HepG2 (cell line): ENCODE data around the gene MGLL.

Experiments used
- CREB1 ChIP-seq, 2 experiments: fragments of 450-650 bp in 1 of 2; IDR thresholded peaks; 2 replicates each; pipeline ENCODE4 v1.6.1; 2016 to 2017; ENCODE audit warnings: control low read depth in 1 of 2, mild to moderate bottlenecking in 1 of 2, missing compliant biosample characterization in 1 of 2, missing genetic modification characterization in 1 of 2
- POGZ ChIP-seq: sonication (generic); formaldehyde crosslinking; IDR thresholded peaks from 2 replicates; pipeline ENCODE4 v1.4.0; 2020; ENCODE audit warnings: mild to moderate bottlenecking, missing genetic modification reagents
- ZBTB7A ChIP-seq: sonication (generic); formaldehyde crosslinking; IDR thresholded peaks from 2 replicates; pipeline ENCODE4 v1.8.0; 2022; ENCODE audit warnings: mild to moderate bottlenecking, missing genetic modification reagents
- TF ChIP-seq, protein P1 (sequence below): sonication (generic); formaldehyde crosslinking; IDR thresholded peaks from 2 replicates; pipeline ENCODE4 v1.9.0; 2022; ENCODE audit warnings: low read depth, missing genetic modification reagents

DNA sequence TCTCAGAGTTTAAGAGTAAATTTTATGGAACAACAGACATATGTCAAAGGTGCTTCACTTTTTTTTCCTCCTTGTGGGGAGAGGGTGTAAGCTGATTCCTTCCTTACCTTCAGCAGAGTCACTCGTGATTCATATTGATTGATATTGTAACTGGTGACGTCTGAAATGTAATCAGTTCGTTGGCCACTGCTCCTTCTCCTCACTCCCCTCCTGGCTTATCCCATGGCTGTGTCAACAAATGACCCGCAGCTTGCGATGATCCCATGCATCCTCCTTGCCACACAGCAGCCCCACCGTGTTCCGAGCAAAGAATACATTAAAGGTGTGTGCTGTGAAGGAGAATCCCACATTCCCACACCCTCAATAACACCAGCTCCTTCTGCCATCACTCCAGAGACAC is 7.3 kb downstream of the MGLL start:
- no peak for TF ChIP-seq CREB1 (IDR thresholded peaks at IDR 0.05)
- TF ChIP-seq CREB1 (CRISPR knock-in tag; IDR thresholded peaks at IDR 0.05) = no peak
- TF ChIP-seq POGZ = no peak
- TF ChIP-seq ZBTB7A = no peak
- TF ChIP-seq, protein P1, sequence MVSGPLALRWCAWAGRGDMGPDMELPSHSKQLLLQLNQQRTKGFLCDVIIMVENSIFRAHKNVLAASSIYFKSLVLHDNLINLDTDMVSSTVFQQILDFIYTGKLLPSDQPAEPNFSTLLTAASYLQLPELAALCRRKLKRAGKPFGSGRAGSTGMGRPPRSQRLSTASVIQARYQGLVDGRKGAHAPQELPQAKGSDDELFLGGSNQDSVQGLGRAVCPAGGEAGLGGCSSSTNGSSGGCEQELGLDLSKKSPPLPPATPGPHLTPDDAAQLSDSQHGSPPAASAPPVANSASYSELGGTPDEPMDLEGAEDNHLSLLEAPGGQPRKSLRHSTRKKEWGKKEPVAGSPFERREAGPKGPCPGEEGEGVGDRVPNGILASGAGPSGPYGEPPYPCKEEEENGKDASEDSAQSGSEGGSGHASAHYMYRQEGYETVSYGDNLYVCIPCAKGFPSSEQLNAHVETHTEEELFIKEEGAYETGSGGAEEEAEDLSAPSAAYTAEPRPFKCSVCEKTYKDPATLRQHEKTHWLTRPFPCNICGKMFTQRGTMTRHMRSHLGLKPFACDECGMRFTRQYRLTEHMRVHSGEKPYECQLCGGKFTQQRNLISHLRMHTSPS (CRISPR knock-in tag) = no peak
